ENCODE data around the gene BET1. TPM values are rescaled to one million over a fixed set of nuclear protein-coding genes. Genes with fewer than 3 reads are reported as not detected.
A peak's percentile ranks its signal among the peaks of the same experiment; 100 is the strongest.

Gene BET1
- total RNA-seq, 3 donors from 2014 or later, result 18.1 to 51.4 (median 31.8) TPM

- Histone ChIP-seq H3K36me3 (no peaks in the 10 kb centered on the region), H3K9me3 (no peaks in the 10 kb centered on the region), H3K27ac (peak overlapping the region; percentile 89 to 95), H3K27me3 (no peaks in the 10 kb centered on the region), H3K4me3 (peak overlapping the region; percentile 74 to 86 (median 86)), H3K4me1 (peaks cover 0 to 7% of the 10 kb centered on the region in 2 donors)
- no peak for TF ChIP-seq POLR2A (IDR thresholded peaks at IDR 0.05)
- TF ChIP-seq, protein P1, sequence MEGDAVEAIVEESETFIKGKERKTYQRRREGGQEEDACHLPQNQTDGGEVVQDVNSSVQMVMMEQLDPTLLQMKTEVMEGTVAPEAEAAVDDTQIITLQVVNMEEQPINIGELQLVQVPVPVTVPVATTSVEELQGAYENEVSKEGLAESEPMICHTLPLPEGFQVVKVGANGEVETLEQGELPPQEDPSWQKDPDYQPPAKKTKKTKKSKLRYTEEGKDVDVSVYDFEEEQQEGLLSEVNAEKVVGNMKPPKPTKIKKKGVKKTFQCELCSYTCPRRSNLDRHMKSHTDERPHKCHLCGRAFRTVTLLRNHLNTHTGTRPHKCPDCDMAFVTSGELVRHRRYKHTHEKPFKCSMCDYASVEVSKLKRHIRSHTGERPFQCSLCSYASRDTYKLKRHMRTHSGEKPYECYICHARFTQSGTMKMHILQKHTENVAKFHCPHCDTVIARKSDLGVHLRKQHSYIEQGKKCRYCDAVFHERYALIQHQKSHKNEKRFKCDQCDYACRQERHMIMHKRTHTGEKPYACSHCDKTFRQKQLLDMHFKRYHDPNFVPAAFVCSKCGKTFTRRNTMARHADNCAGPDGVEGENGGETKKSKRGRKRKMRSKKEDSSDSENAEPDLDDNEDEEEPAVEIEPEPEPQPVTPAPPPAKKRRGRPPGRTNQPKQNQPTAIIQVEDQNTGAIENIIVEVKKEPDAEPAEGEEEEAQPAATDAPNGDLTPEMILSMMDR (IDR thresholded peaks at IDR 0.05), result no peak
- TF ChIP-seq POLR2AphosphoS5 (IDR thresholded peaks at IDR 0.05), result no peak
- intact Hi-C loops (cut with DNase I; ENCODE audit: low total_unique reads), result no loop called here
- DNase-seq (ENCODE audit: low spot score in 2 of 2), result no peak
Observed at GRCh38 chr7:94003446-94004023, 620 bp downstream of the BET1 start.

DNA sequence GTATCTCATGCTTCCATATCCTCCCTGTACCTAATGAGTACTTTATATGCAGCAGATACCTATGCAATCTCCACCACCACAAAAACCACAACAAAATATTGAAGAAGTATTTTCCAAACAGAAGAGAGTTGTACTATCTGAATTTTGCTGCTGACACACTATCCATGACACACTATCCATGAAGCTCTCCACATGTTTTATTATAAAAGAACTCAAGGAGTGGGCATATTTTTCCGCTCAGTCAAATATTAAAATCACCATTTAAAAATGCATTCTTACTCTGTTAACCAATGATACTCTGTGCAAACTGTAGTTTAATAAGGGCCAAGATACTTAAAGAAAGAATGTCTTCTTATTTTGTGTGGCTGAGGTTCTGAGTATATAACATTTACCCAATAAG is 2.8 kb downstream of the BET1 start:
- TF ChIP-seq POLR2A (IDR thresholded peaks at IDR 0.05) (no peak), POLR2AphosphoS5 (IDR thresholded peaks at IDR 0.05) (no peak)
- TF ChIP-seq, protein P1 (IDR thresholded peaks at IDR 0.05), result no peak
- no peak overlapping the region for H3K27ac ChIP-seq
- no peak overlapping the region for H3K4me3 ChIP-seq
- no peaks in the 10 kb centered on the region for H3K27me3 ChIP-seq
- intact Hi-C loops (cut with DNase I; ENCODE audit: low total_unique reads), result no loop called here
- DNase-seq (ENCODE audit: low spot score in 2 of 2), result no peak
- H3K9me3 ChIP-seq, result no peaks in the 10 kb centered on the region
- H3K4me1 ChIP-seq, result peaks cover 0 to 7% of the 10 kb centered on the region in 2 donors
- no peaks in the 10 kb centered on the region for H3K36me3 ChIP-seq

DNA sequence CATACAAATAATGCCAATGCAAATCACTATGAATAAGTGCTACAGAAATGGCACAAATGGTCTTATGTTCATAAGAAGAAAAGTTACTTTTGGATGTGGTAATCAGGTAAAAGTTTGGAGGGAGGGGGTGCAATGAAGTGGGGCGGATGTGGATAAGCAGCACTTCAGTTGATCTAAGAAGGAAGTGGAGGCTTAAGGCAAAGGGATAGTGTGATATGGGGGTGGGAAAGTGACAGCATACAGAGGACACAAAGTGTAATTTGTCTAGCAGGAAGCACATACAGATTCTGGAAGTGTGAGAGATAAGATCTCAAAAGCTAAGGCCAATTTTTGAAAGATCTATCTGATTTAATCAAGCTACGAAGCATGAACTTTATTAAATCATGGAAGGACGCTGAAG is 6.3 kb downstream of the BET1 start:
- Histone ChIP-seq H3K27me3 (no peaks in the 10 kb centered on the region), H3K36me3 (no peaks in the 10 kb centered on the region), H3K4me1 (peaks cover 0 to 6% of the 10 kb centered on the region in 2 donors), H3K27ac (no peak overlapping the region), H3K4me3 (no peak overlapping the region), H3K9me3 (no peaks in the 10 kb centered on the region)
- TF ChIP-seq POLR2A (IDR thresholded peaks at IDR 0.05) (no peak), POLR2AphosphoS5 (IDR thresholded peaks at IDR 0.05) (no peak)
- TF ChIP-seq, protein P1 (IDR thresholded peaks at IDR 0.05), result no peak
- no peak for DNase-seq (ENCODE audit: low spot score in 2 of 2)
- intact Hi-C loops (cut with DNase I; ENCODE audit: low total_unique reads), result no loop called here

- Histone ChIP-seq H3K4me1 (no peaks in the 10 kb centered on the region), H3K27ac (no peak overlapping the region), H3K27me3 (no peaks in the 10 kb centered on the region), H3K36me3 (no peaks in the 10 kb centered on the region), H3K4me3 (no peak overlapping the region), H3K9me3 (no peaks in the 10 kb centered on the region)
- TF ChIP-seq, protein P1 (IDR thresholded peaks at IDR 0.05), result no peak
- no peak for DNase-seq (ENCODE audit: low spot score in 2 of 2)
- intact Hi-C loops (cut with DNase I; ENCODE audit: low total_unique reads), result no loop called here
Observed at GRCh38 chr7:93992421-93993110, 11.6 kb downstream of the BET1 start.

DNA sequence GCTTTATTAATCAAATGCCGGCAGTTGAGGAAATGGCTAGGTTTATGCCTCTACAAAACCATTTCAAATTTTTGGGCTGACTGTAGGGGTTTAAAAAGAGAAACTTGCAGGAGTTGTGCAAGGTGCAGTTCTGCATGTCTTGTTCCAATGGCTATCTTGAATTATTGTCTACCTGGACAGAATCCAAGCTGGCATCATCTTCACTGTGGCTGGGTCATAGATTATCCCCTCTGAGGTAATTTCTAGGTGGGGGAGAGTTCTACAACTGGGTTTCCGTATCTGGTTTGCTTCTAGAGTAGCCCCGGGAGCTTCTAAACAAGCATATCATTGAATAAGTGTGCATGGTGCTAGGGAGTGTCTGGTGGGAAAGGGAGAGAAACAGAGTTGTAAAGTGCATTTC is 16.9 kb downstream of the BET1 start:
- Histone ChIP-seq H3K4me1 (no peaks in the 10 kb centered on the region), H3K9me3 (no peaks in the 10 kb centered on the region), H3K4me3 (no peak overlapping the region), H3K27me3 (no peaks in the 10 kb centered on the region), H3K27ac (no peak overlapping the region), H3K36me3 (no peaks in the 10 kb centered on the region)
- TF ChIP-seq, protein P1 (IDR thresholded peaks at IDR 0.05), result no peak
- TF ChIP-seq POLR2AphosphoS5 (IDR thresholded peaks at IDR 0.05) (no peak), POLR2A (IDR thresholded peaks at IDR 0.05) (no peak)
- intact Hi-C loops (cut with DNase I; ENCODE audit: low total_unique reads), result no loop called here
- DNase-seq (ENCODE audit: low spot score in 2 of 2), result no peak
